SU-DHL-6 (cell line): ENCODE data around the gene ZNF672.

ENCODE experiments used
- H2AFZ ChIP-seq: fragments of 200-600 bp; sonication (generic); 2 replicates; pipeline ENCODE4 v1.6.1; 2014; ENCODE audit warnings: low read depth, mild to moderate bottlenecking, moderate library complexity, mixed read lengths, antibody characterized with exemption, low read length; ENCODE audit not compliant: severe bottlenecking
- H3F3A ChIP-seq: fragments of 200-600 bp; shearing (Covaris generic); 2 replicates; pipeline ENCODE4 v1.6.0; 2016; ENCODE audit warnings: antibody characterized with exemption, mild to moderate bottlenecking; ENCODE audit not compliant: insufficient read depth
- H3K27ac ChIP-seq: fragments of 200-600 bp; sonication (generic); 2 replicates; pipeline ENCODE4 v1.5.1; 2016; ENCODE audit warnings: low read depth, mild to moderate bottlenecking, low read length, moderate library complexity, mixed read lengths
- H3K27me3 ChIP-seq: fragments of 200-600 bp; sonication (generic), shearing (Covaris generic); 2 replicates; pipeline ENCODE4 v1.6.0; 2014; ENCODE audit warnings: mild to moderate bottlenecking, low read length
- H3K36me3 ChIP-seq: fragments of 200-600 bp; sonication (generic); 2 replicates; pipeline ENCODE4 v1.6.1; 2014; ENCODE audit warnings: mild to moderate bottlenecking, low read length, mixed read lengths
- H3K4me2 ChIP-seq: fragments of 300-600, 200-600 bp; shearing (Covaris generic), sonication (generic); 2 replicates; pipeline ENCODE4 v1.6.0; 2014; ENCODE audit warnings: low read length, low read depth, mild to moderate bottlenecking; ENCODE audit not compliant: poor library complexity, severe bottlenecking
- H3K4me3 ChIP-seq: fragments of 200-600 bp; sonication (generic); 2 replicates; pipeline ENCODE4 v1.5.1; 2014; ENCODE audit warnings: antibody characterized with exemption, low read length, mild to moderate bottlenecking, mixed read lengths; ENCODE audit not compliant: insufficient read depth, poor library complexity, severe bottlenecking
- H3K79me2 ChIP-seq: fragments of 200-600 bp; sonication (generic); 2 replicates; pipeline ENCODE4 v1.6.1; 2014; ENCODE audit warnings: mild to moderate bottlenecking, low read length, moderate library complexity; ENCODE audit not compliant: insufficient read depth
- H3K9ac ChIP-seq: fragments of 200-600 bp; sonication (generic); 2 replicates; pipeline ENCODE4 v1.7.0; 2014; ENCODE audit warnings: mild to moderate bottlenecking, low read length
- H3K9me2 ChIP-seq: fragments of 200-600 bp; sonication (generic); replicated peaks from 2 replicates; pipeline ENCODE4 v1.6.1; 2014; ENCODE audit warnings: low read length; ENCODE audit not compliant: insufficient read depth
- H3K9me3 ChIP-seq: fragments of 200-600 bp; sonication (generic); 2 replicates; pipeline ENCODE4 v1.6.1; 2014; ENCODE audit warnings: low read length, mixed read lengths; ENCODE audit not compliant: insufficient read depth
- H4K20me1 ChIP-seq: fragments of 200-600 bp; sonication (generic); 2 replicates; pipeline ENCODE4 v1.6.1; 2014; ENCODE audit warnings: low read depth, mild to moderate bottlenecking, antibody characterized with exemption, low read length, moderate library complexity, mixed read lengths
- CTCF ChIP-seq: fragments of 200-600 bp; sonication (generic); IDR thresholded peaks from one replicate; pipeline ENCODE4 v1.5.1; 2017; ENCODE audit warnings: antibody characterized with exemption, mild to moderate bottlenecking, low read length, moderate library complexity; ENCODE audit not compliant: insufficient read depth, poor library complexity, severe bottlenecking
- EZH2phosphoT487 ChIP-seq: fragments of 200-600 bp; sonication (generic), shearing (Covaris generic); conservative IDR thresholded peaks from 2 replicates; pipeline ENCODE4 v1.6.1; 2018; ENCODE audit warnings: mild to moderate bottlenecking, antibody characterized with exemption, low read length, moderate library complexity, mixed read lengths

The ZNF672 gene

GRCh38 chr1:248851390-248851789 is 13.4 kb downstream of the ZNF672 start:
- no peaks in the 10 kb centered on the region for H3K79me2 ChIP-seq
- H3K9ac ChIP-seq, result no peak overlapping the region
- no peaks in the 10 kb centered on the region for H3K36me3 ChIP-seq
- no peaks in the 10 kb centered on the region for H3K9me3 ChIP-seq
- no peaks in the 10 kb centered on the region for H3K27me3 ChIP-seq
- no peaks in the 10 kb centered on the region for H3K9me2 ChIP-seq
- no peak for TF ChIP-seq CTCF
- TF ChIP-seq EZH2phosphoT487, result no peak
- no peak overlapping the region for H3K4me3 ChIP-seq
- no peak overlapping the region for H2AFZ ChIP-seq
- no peak overlapping the region for H3K27ac ChIP-seq
- no peaks in the 10 kb centered on the region for H3F3A ChIP-seq
- no peaks in the 10 kb centered on the region for H4K20me1 ChIP-seq
- H3K4me2 ChIP-seq, result no peak overlapping the region

- Histone ChIP-seq H3K4me3 (no peak overlapping the region), H3K27me3 (no peaks in the 10 kb centered on the region), H3K9me3 (no peaks in the 10 kb centered on the region), H3K9me2 (no peaks in the 10 kb centered on the region), H4K20me1 (no peaks in the 10 kb centered on the region), H3K36me3 (no peaks in the 10 kb centered on the region), H2AFZ (no peak overlapping the region), H3K79me2 (0 out of 2 replicates have a peak, but pooled peaks cover 2% of the 10 kb centered on the region), H3K4me2 (no peak overlapping the region), H3F3A (no peaks in the 10 kb centered on the region), H3K9ac (no peak overlapping the region), H3K27ac (no peak overlapping the region)
- no peak for TF ChIP-seq EZH2phosphoT487
- no peak for TF ChIP-seq CTCF
These were observed 14.7 kb downstream of the ZNF672 start for GRCh38 chr1:248852481-248853405.

GRCh38 chr1:248853663-248854375 is 15.8 kb downstream of the ZNF672 start:
- Histone ChIP-seq H3K4me2 (no peak overlapping the region), H3K36me3 (no peaks in the 10 kb centered on the region)
- TF ChIP-seq CTCF (no peak), EZH2phosphoT487 (no peak)

More at GRCh38 chr1:248853663-248854375, 15.8 kb downstream of the ZNF672 start:
- H3K27me3 ChIP-seq, result no peaks in the 10 kb centered on the region
- H3K9ac ChIP-seq, result no peak overlapping the region
- H3F3A ChIP-seq, result no peaks in the 10 kb centered on the region
- no peak overlapping the region for H3K4me3 ChIP-seq
- H2AFZ ChIP-seq, result no peak overlapping the region
- H3K9me3 ChIP-seq, result no peaks in the 10 kb centered on the region
- H4K20me1 ChIP-seq, result no peaks in the 10 kb centered on the region
- no peaks in the 10 kb centered on the region for H3K9me2 ChIP-seq
- peaks cover 9% of the 10 kb centered on the region; the same call in 1 of the 2 replicates for H3K79me2 ChIP-seq
- no peak overlapping the region for H3K27ac ChIP-seq
